T-helper 9 cell (primary cell): ENCODE results near the gene DISP2.
A peak's percentile ranks its signal among the peaks of the same experiment; 100 is the strongest.

Source experiments
- DNase-seq: peaks from one replicate; pipeline ENCODE4 v3.0.0-alpha.2; 2020
- total RNA-seq, 2 donors: gene quantifications; one replicate each; lab custom pipeline; 2026; lab: John Stamatoyannopoulos, UW

Gene DISP2, protein sequence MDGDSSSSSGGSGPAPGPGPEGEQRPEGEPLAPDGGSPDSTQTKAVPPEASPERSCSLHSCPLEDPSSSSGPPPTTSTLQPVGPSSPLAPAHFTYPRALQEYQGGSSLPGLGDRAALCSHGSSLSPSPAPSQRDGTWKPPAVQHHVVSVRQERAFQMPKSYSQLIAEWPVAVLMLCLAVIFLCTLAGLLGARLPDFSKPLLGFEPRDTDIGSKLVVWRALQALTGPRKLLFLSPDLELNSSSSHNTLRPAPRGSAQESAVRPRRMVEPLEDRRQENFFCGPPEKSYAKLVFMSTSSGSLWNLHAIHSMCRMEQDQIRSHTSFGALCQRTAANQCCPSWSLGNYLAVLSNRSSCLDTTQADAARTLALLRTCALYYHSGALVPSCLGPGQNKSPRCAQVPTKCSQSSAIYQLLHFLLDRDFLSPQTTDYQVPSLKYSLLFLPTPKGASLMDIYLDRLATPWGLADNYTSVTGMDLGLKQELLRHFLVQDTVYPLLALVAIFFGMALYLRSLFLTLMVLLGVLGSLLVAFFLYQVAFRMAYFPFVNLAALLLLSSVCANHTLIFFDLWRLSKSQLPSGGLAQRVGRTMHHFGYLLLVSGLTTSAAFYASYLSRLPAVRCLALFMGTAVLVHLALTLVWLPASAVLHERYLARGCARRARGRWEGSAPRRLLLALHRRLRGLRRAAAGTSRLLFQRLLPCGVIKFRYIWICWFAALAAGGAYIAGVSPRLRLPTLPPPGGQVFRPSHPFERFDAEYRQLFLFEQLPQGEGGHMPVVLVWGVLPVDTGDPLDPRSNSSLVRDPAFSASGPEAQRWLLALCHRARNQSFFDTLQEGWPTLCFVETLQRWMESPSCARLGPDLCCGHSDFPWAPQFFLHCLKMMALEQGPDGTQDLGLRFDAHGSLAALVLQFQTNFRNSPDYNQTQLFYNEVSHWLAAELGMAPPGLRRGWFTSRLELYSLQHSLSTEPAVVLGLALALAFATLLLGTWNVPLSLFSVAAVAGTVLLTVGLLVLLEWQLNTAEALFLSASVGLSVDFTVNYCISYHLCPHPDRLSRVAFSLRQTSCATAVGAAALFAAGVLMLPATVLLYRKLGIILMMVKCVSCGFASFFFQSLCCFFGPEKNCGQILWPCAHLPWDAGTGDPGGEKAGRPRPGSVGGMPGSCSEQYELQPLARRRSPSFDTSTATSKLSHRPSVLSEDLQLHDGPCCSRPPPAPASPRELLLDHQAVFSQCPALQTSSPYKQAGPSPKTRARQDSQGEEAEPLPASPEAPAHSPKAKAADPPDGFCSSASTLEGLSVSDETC (N-terminal part only)
- 0.48 to 3.7 reads per million in 2 donors for total RNA-seq

DNA sequence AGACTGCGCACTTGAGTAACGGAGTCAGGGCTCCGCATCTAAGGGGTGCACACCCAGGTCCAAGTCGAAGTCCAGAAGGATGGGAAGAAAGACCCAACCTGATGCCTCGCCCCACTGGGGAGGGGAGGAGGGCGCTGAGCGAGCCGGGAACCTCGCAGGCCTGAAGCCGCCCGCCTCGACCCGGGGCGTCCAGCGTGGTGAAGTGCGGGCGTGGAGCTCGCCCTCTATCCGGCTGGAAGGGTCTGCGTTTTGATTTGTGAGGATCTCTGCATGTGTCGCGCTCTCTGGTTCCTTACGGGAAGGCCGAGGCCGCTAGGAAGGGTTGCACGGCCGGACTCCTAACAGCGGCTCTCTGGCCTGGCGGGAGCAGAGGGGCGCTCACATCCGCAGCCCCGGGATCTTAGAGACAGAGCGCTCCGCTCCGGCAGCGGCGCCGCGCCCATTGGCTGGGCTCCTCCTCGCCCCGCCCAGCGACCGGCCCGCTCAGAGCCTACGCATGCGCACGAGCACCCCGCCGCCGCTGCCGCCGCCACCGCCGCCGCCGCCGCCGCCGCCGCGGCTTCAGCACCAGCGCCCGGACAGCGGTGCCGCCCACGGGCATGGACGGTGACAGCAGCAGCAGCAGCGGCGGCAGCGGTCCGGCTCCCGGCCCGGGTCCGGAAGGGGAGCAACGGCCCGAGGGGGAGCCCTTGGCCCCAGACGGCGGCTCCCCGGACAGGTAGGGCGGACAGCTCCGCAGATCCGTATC is at the start of gene DISP2:
DISP2 (plus strand) TSS at position 497 of the 748 bp plus-strand sequence; CDS start at position 600, 103 bp downstream.
- peak; percentile 87 for DNase-seq

DNA sequence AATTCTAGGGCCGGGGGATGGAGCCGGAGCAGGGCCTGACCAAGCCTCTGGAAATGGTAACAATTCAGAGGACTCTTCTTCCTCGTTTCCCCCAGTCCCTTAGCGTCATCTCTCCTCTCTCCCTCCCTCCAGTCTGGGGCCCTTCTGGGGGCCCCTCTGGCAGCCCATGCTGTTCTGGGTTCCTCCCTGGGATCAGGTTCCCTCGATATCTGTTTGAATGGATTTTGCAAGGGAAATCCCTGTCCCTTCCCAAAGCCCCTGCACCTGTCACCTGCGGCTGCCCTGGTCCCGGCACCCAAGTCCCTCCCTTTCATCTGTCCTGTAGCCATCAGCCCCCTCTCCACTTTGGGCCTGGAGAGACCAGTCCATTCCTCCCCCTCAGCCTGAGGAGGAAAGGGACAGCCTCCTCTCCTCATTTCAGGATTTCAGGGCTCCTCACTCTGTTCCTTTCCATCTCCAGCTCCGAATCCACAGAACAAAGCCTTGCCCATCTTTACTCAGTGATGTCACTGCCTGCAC is 48.6 kb upstream of the DISP2 start:
- DNase-seq: no peak

DNA sequence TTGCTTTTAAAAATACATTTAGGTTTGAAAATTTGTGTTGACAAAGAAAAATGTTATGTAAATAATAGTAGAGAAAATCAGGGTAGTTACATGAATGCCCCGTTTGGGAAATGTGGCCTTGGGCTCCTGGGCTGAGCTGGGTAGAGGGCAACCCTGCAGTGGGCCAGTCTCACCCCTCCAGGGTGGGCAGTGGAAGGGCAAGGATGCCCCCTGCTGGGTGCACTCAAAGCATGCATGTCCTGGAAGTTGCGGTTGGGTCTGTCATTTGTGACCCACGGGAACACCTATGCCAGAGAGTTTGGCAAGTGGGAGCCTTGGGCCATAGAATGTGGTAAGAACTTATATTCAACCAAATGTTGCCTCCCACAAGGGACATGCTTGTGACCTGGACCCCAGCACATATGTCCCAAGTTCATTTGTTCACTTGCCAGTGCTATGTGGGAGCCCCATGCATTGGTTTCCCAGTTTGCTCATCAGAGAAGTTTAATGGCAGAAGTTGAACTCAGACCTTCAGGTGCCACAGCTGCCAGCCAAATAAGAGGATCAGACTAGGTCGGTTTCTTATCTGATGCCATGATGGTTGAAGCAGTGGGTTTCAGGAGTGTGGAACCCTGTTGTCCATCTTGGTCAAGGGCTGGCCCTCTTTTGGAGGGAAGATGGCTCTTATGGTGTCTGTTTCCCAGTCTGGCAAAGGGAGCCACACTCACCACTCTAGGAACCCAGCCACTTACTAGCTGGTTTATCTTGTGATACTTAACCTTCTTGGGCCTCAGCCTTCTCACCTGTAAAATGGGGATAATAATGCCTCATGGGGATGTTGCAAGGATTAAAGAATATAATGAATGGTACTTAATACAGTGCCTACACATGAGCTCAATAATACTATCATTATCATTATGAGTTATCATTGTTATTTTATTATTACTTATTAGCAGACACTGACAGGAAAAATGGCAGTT is 47.7 kb upstream of the DISP2 start:
- peak; percentile 39 for DNase-seq

DNA sequence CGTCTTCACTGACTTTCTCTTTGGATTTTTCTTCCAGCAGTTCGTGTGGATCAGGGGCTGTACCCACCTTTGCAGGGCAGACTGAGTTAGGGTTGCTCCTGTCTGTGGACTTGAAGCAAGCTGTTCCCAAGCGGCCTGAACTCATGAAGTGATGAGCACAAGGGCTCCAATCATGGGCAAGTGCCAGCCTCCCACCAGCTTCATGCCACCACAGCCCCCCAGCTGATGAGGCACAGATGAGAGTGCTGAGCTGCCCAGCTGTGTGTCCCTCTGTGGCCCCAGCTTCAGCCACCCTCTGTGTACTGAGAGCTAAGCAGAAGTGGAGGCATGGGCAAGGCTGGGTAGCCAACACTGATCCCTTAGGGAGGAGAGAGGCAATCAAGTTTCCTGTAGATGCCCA is 47.0 kb upstream of the DISP2 start:
- DNase-seq: no peak

DNA sequence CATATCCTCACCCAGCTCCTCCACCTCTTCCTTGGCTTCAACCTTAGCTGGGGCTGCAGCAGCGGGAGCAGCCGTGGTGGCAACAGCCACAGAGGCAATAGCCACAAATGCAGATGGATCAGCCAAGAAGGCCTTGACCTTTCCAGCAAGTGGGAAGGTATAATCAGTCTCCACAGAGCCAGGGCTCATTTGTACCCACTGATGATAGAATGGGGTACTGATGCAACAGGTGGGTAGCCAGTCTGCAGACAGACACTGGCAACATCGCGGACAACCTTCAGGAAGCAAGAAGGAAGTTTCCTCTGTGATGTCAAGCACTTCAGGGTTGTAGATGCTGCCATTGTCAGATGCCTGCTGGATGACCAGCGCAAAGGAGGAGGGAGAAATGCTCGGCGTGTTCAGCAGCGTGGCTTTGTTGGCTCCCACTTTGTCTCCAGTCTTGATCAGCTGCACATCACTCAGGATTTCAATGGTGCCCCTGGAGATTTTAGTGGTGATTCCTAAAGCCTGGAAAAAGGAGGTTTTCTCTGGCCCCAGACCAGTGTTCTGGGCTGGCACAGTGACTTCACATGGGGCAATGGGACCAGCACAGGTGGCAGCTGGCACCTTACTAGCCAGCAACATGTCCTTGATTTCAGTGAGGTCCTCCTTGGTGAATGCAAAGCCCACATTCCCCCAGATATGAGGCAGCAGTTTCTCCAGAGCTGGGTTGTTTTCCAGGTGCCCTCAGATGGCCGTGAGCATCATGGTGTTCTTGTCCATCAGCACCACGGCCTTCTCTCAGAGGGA is 45.5 kb upstream of the DISP2 start:
- DNase-seq: no peak

DNA sequence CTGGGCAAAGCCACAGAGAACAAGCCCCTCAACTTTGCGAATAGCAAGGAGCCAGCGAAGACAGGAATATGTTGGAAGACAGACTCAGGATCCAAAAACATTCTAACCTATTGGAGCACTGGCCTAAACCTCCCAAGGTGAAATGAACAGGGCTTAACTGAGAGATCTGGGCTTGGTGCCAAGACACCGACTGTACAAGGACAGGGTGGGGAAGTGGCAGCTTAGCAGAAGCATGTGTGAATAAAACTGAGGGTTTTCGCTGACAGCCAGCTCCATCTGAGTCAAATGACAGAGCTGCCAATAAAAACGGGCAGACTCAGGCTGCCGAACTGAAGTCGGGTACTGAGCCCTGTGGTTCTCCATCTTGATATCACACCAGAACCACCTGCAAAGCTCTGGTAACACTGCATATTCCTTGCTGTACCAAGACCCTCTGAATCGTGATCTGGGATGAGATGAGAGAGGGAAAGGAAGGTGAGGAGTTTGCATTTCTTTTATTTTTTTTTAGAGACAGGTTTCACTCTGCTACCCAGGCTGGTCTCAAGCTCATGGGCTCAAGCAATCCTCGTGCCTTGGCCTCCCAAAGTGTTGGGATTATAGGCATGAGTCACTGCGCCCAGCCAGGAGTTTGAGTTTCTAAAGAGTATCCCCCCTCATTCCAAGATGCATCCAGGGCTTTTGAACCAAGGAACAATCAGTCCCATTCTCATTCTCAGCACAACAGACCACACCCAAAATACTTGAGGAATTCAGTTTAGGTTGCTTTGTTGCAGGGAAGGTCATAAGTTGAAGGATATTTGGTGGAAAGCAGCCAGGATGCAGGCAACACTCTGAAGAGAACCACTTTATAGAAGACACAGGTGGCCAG is 44.3 kb upstream of the DISP2 start:
- DNase-seq: peak; percentile 19

DNA sequence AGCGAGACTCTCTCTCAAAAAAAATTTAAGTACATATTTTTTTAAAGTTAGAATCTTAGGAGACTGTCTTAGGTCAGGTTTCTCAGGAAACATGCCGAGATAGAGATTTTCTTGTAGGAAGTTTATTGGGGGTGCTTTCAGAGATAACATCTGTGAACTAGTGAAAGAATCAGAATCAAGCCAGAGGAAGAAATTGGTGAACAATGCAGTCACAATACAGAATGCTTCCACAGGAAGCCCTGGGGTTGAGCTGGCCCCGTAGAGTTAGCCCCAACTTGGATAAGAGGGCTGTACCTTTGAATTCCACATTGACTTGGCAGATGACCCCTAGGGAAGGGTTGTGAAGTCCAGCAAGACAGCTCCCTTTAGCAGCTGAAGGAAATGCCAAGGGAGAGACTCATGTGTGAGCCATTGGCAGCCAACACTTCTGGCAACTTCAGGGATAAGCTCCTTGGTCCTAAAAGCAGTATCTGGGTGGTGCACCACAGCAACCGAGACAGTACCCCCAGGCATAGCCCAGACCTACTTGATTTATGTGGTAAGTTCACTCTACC is 43.2 kb upstream of the DISP2 start:
- DNase-seq: no peak

DNA sequence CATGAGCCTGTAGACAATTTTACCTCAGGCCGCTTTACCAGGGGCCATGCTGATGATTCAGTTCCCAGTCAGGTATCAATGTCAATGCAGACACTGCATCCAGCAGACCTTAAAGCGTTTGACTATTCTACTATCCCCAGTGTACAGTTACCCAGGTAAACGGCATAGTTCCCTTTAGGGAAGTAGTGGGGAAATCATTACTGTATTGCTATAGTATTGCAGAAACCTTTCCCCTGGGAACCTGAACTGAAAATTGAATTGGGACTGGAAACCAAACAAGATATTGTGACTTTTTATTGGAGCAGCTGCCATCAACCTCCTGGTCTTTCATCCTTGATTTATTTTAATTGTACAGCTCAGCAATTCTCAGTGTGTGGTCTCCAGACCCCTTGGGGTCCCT is 41.1 kb upstream of the DISP2 start:
- DNase-seq: no peak

DNA sequence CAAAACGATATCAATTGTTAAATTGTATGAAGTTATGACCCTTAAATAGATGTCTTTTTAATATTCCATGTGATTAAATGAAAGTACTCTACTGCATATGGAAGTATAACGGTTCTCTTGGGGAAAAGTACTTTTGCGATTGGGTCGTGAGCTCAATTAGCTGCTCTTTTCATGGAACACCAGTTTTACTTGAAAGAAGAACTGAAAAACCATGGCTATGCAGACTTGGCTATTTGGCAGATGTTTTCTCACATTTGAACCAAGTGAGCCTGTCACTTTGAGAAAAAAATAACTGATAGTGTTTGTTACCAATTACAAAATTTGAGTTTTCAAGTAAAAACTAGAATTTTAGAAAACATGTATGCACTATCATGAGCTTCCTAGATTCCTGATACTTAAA is 40.4 kb upstream of the DISP2 start:
- no peak for DNase-seq

DNA sequence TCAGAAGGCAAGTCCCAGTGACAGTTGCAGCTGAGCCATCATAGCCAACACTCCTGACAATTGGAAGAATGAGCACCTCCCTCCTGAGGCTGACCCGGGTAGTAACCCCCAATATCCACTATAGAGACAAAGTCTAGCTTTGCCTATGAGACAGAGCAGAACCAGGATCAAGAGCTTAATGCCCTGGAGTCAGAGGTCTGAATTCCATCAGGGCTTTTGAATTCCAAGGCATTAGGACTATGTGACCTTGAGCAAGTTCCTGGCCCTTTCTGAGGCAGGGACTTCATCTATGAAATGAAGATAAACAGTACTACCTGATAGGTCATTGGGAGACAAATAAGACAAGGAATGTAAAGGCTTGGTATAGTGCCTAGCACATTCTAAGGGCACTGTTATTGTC is 37.6 kb upstream of the DISP2 start:
- DNase-seq: no peak

DNA sequence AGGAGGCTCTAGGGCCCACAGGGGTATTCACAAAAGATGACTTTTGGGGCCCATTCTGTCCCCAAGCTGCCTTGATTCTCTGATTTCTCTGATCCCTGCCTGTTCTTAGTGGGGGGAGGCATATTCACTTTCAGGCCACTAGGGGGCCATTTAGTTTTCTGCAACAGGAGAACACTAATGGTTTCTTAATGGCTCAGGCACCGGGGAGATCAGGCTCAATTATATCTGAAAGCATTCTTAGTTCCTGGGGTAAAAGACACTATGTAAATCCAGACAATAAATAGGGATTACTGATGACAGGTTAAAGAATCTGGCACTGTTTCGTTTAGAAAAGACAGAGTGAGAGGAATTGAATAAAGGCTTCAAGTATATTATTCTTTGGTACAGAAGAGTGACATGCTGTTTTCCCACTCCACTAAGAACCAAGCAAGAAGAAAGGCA is 37.1 kb upstream of the DISP2 start:
- peak; percentile 23 for DNase-seq

DNA sequence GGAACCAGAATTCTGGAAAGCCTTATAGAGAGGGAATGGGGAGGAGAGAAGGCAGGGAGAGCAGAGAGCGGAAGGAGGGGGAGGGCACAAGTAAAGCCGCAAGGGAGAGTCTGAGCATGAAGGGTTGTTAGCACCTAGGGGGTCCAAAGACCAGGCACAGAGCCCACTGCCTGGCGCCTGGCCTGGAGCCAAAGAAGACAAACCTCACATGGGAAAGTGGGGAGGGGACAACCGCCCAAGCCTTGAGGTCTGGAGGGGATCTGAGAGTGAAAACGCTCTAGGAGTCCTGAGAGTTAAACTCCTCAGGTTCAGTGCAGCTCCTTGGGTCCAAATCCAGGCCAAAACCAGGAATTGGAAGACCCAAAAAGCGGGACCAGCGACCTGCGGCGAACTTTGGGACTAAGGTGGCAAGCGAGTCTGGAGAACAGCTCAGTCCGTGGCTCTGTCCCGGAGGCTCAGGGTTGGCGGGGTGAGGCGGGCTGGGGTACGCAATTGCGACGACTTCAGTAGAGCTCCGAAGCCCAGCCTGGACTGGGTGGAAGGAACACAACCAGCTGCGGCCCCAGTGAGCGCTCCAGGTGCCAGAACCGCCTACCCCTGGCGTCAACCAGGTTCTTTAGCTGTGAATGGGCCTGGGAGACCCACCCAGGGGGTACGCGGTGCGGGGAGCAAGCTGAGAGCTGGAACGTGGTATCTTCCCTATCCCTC is 35.3 kb upstream of the DISP2 start:
- no peak for DNase-seq

DNA sequence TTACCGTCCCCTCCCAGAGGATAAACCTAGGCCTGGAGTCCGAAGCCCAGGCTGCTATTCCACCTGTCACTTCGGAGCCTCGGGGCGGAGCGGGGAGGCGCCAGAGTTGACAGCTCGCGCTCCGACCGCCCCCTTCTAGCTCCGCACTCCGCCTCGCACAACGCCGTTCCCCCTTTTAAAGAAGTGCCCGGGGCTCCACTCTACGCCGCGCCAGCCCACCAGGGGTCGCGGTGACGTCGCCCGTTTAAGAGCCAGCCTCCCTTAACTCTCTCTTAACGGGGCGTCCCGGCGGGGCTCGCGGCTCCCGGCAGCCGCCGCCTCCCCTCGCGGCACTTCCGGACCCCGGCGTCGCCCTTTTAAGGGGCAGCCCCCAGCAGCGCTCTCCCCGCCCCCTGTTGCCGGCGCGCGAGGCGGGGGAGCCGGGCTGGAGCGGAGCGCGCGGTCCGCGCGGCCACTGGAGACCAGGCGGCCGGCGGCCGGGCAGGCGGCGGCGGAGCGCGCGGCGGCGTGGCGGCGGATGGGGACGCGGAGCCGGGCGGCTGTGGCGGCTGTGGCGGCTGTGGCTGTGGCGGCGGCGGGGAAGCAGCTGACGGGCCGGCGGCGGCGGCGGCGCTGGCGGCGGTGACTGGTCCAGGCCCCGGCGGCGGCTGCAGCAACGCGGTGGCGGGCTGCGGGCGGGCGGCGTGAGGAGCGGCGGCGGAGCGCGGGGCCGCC is 34.6 kb upstream of the DISP2 start, which contains the start of gene INAFM2:
INAFM2 (plus strand) TSS at position 454 of the 714 bp plus-strand sequence. CDS start 364 bp downstream, outside the sequence.
- DNase-seq: peak; percentile 83

DNA sequence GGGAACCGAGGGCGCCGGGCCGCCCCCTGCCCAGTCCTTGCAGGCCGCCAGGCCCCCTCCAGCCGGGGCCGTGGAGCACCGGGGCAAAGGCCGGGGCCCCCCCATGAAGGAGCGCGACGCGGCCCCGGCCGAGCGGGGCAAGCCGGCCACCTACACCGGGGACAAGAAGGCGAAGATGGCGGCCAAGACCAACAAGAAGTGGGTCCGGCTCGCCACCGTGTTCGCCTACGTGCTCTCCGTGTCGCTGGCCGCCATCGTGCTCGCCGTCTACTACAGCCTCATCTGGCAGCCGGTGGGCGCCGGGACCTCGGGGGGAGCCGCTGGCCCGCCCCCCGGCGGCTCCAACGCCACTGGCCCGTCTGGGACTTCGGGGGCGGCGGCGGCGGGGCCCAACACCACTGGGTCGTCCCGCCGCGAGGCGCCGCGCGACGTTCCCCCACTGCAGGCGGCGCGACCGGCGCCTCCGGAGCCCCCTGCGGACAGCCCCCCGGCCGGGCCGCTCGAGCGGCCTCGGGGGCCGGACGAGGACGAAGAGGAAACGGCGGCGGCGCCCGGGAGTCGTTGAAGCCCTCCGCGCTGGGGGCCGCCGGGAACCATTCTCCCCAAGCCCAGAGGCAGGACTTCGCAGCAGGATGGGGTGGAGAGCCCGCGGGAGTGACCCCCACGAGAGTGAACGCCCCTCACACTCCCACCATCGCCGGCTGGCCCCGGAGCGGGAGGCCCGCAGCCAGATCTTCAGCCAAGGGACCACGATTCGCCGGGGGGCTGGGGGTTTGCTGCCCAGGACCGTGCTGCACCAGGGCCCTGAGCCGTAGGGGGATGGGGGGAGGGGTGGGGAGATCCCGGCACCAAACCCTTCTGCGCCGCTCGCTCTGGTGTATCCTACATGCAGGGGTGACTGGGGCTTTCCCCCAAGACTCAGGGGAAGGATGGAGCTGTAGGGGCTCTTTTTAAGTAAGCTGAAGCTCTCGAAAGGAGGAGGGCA is 33.8 kb upstream of the DISP2 start:
- DNase-seq: peak; percentile 25

DNA sequence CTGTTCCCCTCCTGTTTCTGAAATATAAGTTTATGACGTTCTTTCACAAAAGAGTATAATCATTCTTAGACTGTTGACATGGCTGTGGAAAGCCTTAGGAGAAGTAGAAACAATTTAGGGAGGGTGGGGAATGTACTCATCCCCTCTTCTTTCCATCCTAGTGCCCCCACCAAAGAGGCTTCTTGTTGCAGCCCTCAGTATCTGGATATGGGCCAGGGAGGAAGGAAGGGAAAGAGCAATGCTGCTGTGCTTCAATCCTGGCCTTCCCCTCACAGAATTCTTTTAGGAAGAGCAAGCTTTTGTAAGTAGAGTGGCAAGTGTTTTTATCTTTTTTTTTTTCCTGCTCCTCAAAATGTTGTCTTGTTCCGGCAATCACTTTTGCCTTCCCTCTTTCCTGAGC is 32.8 kb upstream of the DISP2 start:
- DNase-seq: no peak

DNA sequence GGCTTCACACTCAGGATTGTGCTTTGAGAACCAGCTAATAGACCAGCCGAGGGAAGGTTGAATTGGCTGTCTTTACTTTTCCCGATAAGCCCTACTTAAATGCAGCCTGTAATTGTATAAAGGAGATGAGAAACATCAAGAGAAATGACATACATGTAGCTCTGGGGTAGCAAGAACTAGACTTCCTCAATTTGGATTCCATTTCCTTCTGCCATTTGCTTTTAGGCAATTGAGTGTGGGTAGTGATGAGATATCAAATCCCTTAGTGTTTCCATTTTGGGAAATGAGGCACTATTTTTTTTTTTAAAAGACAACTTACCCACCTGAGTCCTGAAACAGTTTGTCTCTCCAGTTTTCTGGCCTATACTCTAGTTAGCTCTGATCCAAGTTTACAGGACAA is 32.3 kb upstream of the DISP2 start:
- DNase-seq: no peak
